Ascending aorta (tissue), 2 donors: ENCODE measurements around the gene BRWD1. TPM values are rescaled to one million over a fixed set of nuclear protein-coding genes. Genes with fewer than 3 reads are reported as not detected.

ENCODE experiments used
- DNase-seq, 2 donors: peaks; one replicate each; pipeline ENCODE4 v3.0.0-alpha.2; 2019; ENCODE audit warnings: low spot score in 2 of 2
- H3K27ac ChIP-seq, 2 donors: fragments of 200-600 bp; sonication (generic); one replicate each; pipeline ENCODE4 v1.5.1; 2016 to 2017; ENCODE audit warnings: mild to moderate bottlenecking in 1 of 2
- H3K27me3 ChIP-seq: fragments of 200-600 bp; sonication (generic); one replicate; pipeline ENCODE4 v1.5.1; 2017
- H3K36me3 ChIP-seq, 2 donors: fragments of 200-600 bp; sonication (generic); one replicate each; pipeline ENCODE4 v1.5.1; 2016
- H3K4me1 ChIP-seq, 2 donors: fragments of 200-600 bp; sonication (generic); one replicate each; pipeline ENCODE4 v1.5.1; 2016 to 2017; ENCODE audit warnings: mild to moderate bottlenecking in 1 of 2
- H3K4me3 ChIP-seq, 2 donors: fragments of 200-600 bp; sonication (generic); one replicate each; pipeline ENCODE4 v1.5.1; 2016 to 2017; ENCODE audit warnings: mild to moderate bottlenecking in 1 of 2
- H3K9me3 ChIP-seq, 2 donors: fragments of 200-600 bp; sonication (generic); one replicate each; pipeline ENCODE4 v1.5.1; 2016
- CTCF ChIP-seq, 3 experiments: fragments of 200-600 bp in 2 of 3; fragments of 450-650 bp in 1 of 3; sonication (generic) in 2 of 3; IDR thresholded peaks; one replicate each; pipeline ENCODE4 v1.5.1; 2016 to 2019; ENCODE audit warnings: antibody characterized with exemption in 3 of 3, mild to moderate bottlenecking in 1 of 3, moderate library complexity in 1 of 3
- intact Hi-C: fragments of 100-400 bp; cut with DNase I; formaldehyde crosslinking; loops from one replicate; pipeline ENCODE4 v1.15.1; 2023
- total RNA-seq: library from RNA; depleted of rRNA; stranded (reverse); fragments of >200 nt; gene quantifications from one replicate; pipeline ENCODE4 v1.1.0, GENCODE V29; 2016

BRWD1 gene
- total RNA-seq, 1 donor from 2014 or later = 15.4 TPM

- no peaks in the 10 kb centered on the region for H3K36me3 ChIP-seq
- no peak overlapping the region for H3K4me3 ChIP-seq
- intact Hi-C loops = no loop called here
- H3K27me3 ChIP-seq = no peaks in the 10 kb centered on the region
- peaks cover 0 to 2% of the 10 kb centered on the region in 2 donors for H3K4me1 ChIP-seq
- no peak overlapping the region for H3K27ac ChIP-seq
- H3K9me3 ChIP-seq = no peaks in the 10 kb centered on the region
- DNase-seq = no peak
- no peak for TF ChIP-seq CTCF (IDR thresholded peaks at IDR 0.05)
Measured at GRCh38 chr21:39318091-39318959, 4.9 kb upstream of the BRWD1 start.

GRCh38 chr21:39317134-39318090 lies 4.0 kb upstream of the BRWD1 start:
- Histone ChIP-seq H3K4me3 (no peak overlapping the region), H3K4me1 (peaks cover 0 to 2% of the 10 kb centered on the region in 2 donors), H3K9me3 (no peaks in the 10 kb centered on the region), H3K36me3 (no peaks in the 10 kb centered on the region), H3K27ac (no peak overlapping the region), H3K27me3 (no peaks in the 10 kb centered on the region)
- no peak for DNase-seq
- intact Hi-C loops = no loop called here
- TF ChIP-seq CTCF (IDR thresholded peaks at IDR 0.05) = no peak

- no peak for TF ChIP-seq CTCF (IDR thresholded peaks at IDR 0.05)
- intact Hi-C loops = no loop called here
- Histone ChIP-seq H3K4me3 (no peak overlapping the region), H3K9me3 (no peaks in the 10 kb centered on the region), H3K36me3 (no peaks in the 10 kb centered on the region), H3K27ac (no peak overlapping the region), H3K27me3 (no peaks in the 10 kb centered on the region), H3K4me1 (peaks cover 0 to 6% of the 10 kb centered on the region in 2 donors)
- no peak for DNase-seq
Measured at GRCh38 chr21:39316729-39317128, 3.3 kb upstream of the BRWD1 start.

DNA sequence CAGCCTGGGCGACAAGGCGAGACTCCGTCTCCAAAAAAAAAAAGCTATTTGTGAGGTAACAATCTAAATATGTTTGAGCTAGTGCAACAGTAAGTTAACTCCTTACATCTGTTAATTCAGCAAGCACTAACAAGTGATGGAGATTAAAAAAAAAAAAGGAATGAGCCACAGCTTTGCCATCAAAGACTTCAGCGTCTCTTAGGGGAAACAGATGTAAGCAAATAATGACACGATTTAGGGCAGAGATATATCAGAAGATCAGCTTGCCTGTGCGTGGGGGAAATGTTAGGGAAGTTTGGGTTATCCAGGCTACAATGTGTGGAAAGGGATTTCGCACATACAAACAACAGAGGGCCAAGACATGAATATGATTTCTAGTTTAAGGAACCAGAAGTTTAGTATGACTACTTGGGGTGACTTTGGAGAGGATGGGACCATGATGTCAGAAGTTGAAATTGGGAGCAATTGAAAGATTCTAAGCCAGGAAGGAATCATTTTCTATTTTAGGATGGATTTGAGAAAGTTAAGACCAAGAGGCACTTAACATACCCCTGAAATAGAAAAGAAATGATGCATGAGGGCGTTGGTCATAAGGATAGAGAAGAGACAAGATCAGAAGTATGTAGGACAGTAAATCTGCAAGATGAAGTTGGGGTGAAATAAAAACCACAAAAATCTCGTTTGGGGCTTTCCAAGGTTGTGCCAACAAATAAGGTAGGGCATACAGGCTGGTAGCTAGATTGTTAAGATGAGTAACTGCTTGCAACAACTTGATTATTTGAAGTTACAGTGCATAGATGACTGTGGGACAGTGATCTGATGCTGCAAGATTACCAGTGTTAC lies 2.4 kb upstream of the BRWD1 start:
- TF ChIP-seq CTCF (IDR thresholded peaks at IDR 0.05) = no peak
- H3K36me3 ChIP-seq = no peaks in the 10 kb centered on the region
- H3K4me1 ChIP-seq = peaks cover 0 to 14% of the 10 kb centered on the region in 2 donors
- no peak overlapping the region for H3K4me3 ChIP-seq
- DNase-seq = no peak
- H3K27ac ChIP-seq = no peak overlapping the region
- H3K27me3 ChIP-seq = no peaks in the 10 kb centered on the region
- no peaks in the 10 kb centered on the region for H3K9me3 ChIP-seq
- intact Hi-C loops = no loop called here
